ENCODE data around the gene ZNF595. TPM values are rescaled to one million over a fixed set of nuclear protein-coding genes. Genes with fewer than 3 reads are reported as not detected.

Gene ZNF595
- total RNA-seq, 1 experiment from 2014 or later = 12.5 TPM

- no peaks in the 10 kb centered on the region for H3K79me2 ChIP-seq (ENCODE audit: insufficient read depth, low read length)
- no peak overlapping the region for H3K56ac ChIP-seq (ENCODE audit: insufficient read length, low read depth, low read length)
- no peak overlapping the region for H4K8ac ChIP-seq (replicated peaks; ENCODE audit: insufficient read length, low read depth, low read length)
- peaks cover 62% of the 10 kb centered on the region for H3K9me3 ChIP-seq (ENCODE audit: control insufficient read depth, low read depth, low read length)
- Mint-ChIP-seq H3K9me3 (peaks cover 86 to 88% of the 10 kb centered on the region in 2 experiments), H3K4me1 (no peaks in the 10 kb centered on the region), H3K27me3 (ENCODE audit: low read depth) (no peaks in the 10 kb centered on the region; the same call in 1 of the 2 replicates), H3K27ac (no peak overlapping the region), H3K36me3 (ENCODE audit: insufficient read depth in 1 of 3, low read depth in 3 of 3) (peaks cover 4 to 41% (median 11%) of the 10 kb centered on the region in 3 experiments), H3K4me3 (no peak overlapping the region)
- H3K9ac ChIP-seq (ENCODE audit: extremely low read depth, insufficient read length, low read length) = no peak overlapping the region
- H3K4me2 ChIP-seq (ENCODE audit: insufficient read depth, insufficient read length, low read length) = no peak overlapping the region
- WGBS (ENCODE audit: extremely low coverage, insufficient read length, low lambda C conversion rate) = no CpG with 5 or more reads among the region's 1 CpG
- no peak overlapping the region for H2BK120ac ChIP-seq (ENCODE audit: low read depth, low read length, poor library complexity, severe bottlenecking)
- TF ChIP-seq CTCF (conservative IDR thresholded peaks at IDR 0.05) = no peak
- H2BK12ac ChIP-seq (ENCODE audit: insufficient read length, low read depth, low read length) = no peak overlapping the region
- no peak overlapping the region for H2AK5ac ChIP-seq (ENCODE audit: insufficient read length, low read length)
- H3K4ac ChIP-seq (ENCODE audit: low read depth, low read length) = no peak overlapping the region
- no peaks in the 10 kb centered on the region for H3K27me3 ChIP-seq (ENCODE audit: insufficient read depth, low read length)
- H3K23me2 ChIP-seq (ENCODE audit: insufficient read length, low read depth, low read length, poor library complexity, severe bottlenecking) = no peaks in the 10 kb centered on the region
- no peak overlapping the region for H3K27ac ChIP-seq (ENCODE audit: insufficient read length, low read depth, low read length)
- DNase-seq = no peak
- no peak overlapping the region for H2AFZ ChIP-seq (ENCODE audit: low read length)
- no peak overlapping the region for H2BK20ac ChIP-seq (ENCODE audit: low read depth, low read length, poor library complexity, severe bottlenecking)
- H3T11ph ChIP-seq (ENCODE audit: low read length) = no peak overlapping the region
- no peak overlapping the region for H4K5ac ChIP-seq (ENCODE audit: insufficient read length, low read depth, low read length)
- H3K79me1 ChIP-seq (ENCODE audit: insufficient read depth, low read depth, low read length, poor library complexity, severe bottlenecking) = no peaks in the 10 kb centered on the region
- H2BK5ac ChIP-seq (ENCODE audit: insufficient read length, low read length) = no peak overlapping the region
- no peak overlapping the region for H3K23ac ChIP-seq (ENCODE audit: insufficient read length, low read depth, low read length)
- no peaks in the 10 kb centered on the region for H3K4me1 ChIP-seq (ENCODE audit: insufficient read depth, low read length)
- H3K14ac ChIP-seq (ENCODE audit: insufficient read depth, low read length) = no peak overlapping the region
- H4K91ac ChIP-seq (ENCODE audit: insufficient read length, low read depth, low read length) = no peak overlapping the region
- H2BK15ac ChIP-seq (ENCODE audit: low read depth, low read length) = no peak overlapping the region
- H4K20me1 ChIP-seq (ENCODE audit: control insufficient read depth, insufficient read depth, insufficient read length) = no peaks in the 10 kb centered on the region
- H3K18ac ChIP-seq (ENCODE audit: insufficient read length, low read depth, low read length) = no peak overlapping the region
These were observed 45.3 kb downstream of the ZNF595 start for GRCh38 chr4:98386-98785.

Measured in H9 (cell line).